HepG2 (cell line): ENCODE measurements around the gene LRIT2. TPM values are rescaled to one million over a fixed set of nuclear protein-coding genes. Genes with fewer than 3 reads are reported as not detected.

Experiments
- ATAC-seq: fragments of 200-7000 bp; cut with Tn5 transposase; 3 replicates; pipeline ENCODE4 v1.9.1; 2020; ENCODE audit warnings: mild to moderate bottlenecking, moderate library complexity
- BruUV-seq: library from RNA; stranded (reverse); fragments of 400-500 nt; replicated peaks from 2 replicates; lab custom pipeline; 2021; lab: Mats Ljungman, UMichigan
- CTCF ChIA-PET: fragments of 300-600 bp; formaldehyde crosslinking; extraction: SDS; loops from one replicate; lab custom pipeline; 2021; ENCODE audit warnings: low total read pairs, inconsistent platforms, low intra/inter-chr PET ratio; lab: Yijun Ruan, JAX
- POLR2A ChIA-PET: fragments of 350-600 bp; sonication (Branson Sonifier 250); formaldehyde crosslinking; loops from one replicate; lab custom pipeline; 2020; ENCODE audit warnings: antibody characterized with exemption, inconsistent platforms; lab: Yijun Ruan, JAX
- DNase-seq: peaks from one replicate; pipeline ENCODE4 v3.0.0-alpha.2; 2015; ENCODE audit warnings: low spot score
- FAIRE-seq: peaks from 3 replicates; lab custom pipeline; 2011; peaks lifted over from hg19 to GRCh38; lab: Jason Lieb, UNC
- H2AFZ ChIP-seq: one replicate; pipeline ENCODE4 v1.6.1; 2011; ENCODE audit warnings: low read length, inconsistent platforms
- H3K27ac ChIP-seq: fragments of 300-600 bp; 3 replicates; pipeline ENCODE4 v1.8.0; 2011; ENCODE audit warnings: mixed run types, mild to moderate bottlenecking, mixed read lengths, low read length, inconsistent platforms; ENCODE audit not compliant: insufficient read depth; ENCODE audit errors: extremely low read length
- H3K27me3 ChIP-seq, 2 experiments: fragments of 200-600 bp in 1 of 2; 2 replicates in 1 of 2; 3 replicates in 1 of 2; pipeline versions ENCODE4 v1.6.0 to v1.8.0; 2011; ENCODE audit warnings: low read length in 2 of 2, mild to moderate bottlenecking in 2 of 2, moderate library complexity in 2 of 2, inconsistent platforms in 1 of 2; ENCODE audit not compliant: insufficient read depth in 2 of 2, control insufficient read depth in 1 of 2
- H3K36me3 ChIP-seq, 2 experiments: fragments of 200-600 bp in 1 of 2; replicated peaks in 1 of 2; 2 replicates in 1 of 2; 3 replicates in 1 of 2; pipeline versions ENCODE4 v1.5.1 to v1.8.0; 2011; ENCODE audit warnings: low read length in 2 of 2, inconsistent platforms in 1 of 2; ENCODE audit not compliant: insufficient read depth in 2 of 2, control insufficient read depth in 1 of 2
- H3K4me1 ChIP-seq: 2 replicates; pipeline ENCODE4 v1.5.1; 2012; ENCODE audit warnings: low read length, inconsistent platforms; ENCODE audit not compliant: insufficient read depth
- H3K4me2 ChIP-seq: 2 replicates; pipeline ENCODE4 v1.6.0; 2011; ENCODE audit warnings: low read depth, low read length, inconsistent platforms
- H3K4me3 ChIP-seq, 3 experiments: fragments of 200-600 bp in 1 of 3; sonication (generic), shearing (Covaris generic) in 1 of 3; replicated peaks in 1 of 3; 2 replicates each; pipeline ENCODE4 v1.5.1; 2011 to 2016; ENCODE audit warnings: low read length in 3 of 3, inconsistent platforms in 2 of 3, low read depth in 2 of 3, mild to moderate bottlenecking in 2 of 3, control low read depth in 1 of 3, mixed read lengths in 1 of 3; ENCODE audit not compliant: insufficient read depth in 1 of 3
- H3K79me2 ChIP-seq: one replicate; pipeline ENCODE4 v1.6.1; 2011; ENCODE audit warnings: low read length, inconsistent platforms; ENCODE audit not compliant: insufficient read depth
- H3K9ac ChIP-seq: 2 replicates; pipeline ENCODE4 v1.6.0; 2011; ENCODE audit warnings: mild to moderate bottlenecking, low read depth, low read length, inconsistent platforms; ENCODE audit not compliant: insufficient read depth
- H3K9me3 ChIP-seq: 2 replicates; pipeline ENCODE4 v1.5.1; 2012; ENCODE audit warnings: mild to moderate bottlenecking, low read length
- H4K20me1 ChIP-seq: 2 replicates; pipeline ENCODE4 v1.6.0; 2011; ENCODE audit warnings: inconsistent platforms, mild to moderate bottlenecking, low read length, moderate library complexity; ENCODE audit not compliant: insufficient read depth
- ATF1 ChIP-seq: IDR thresholded peaks from 2 replicates; pipeline ENCODE4 v1.6.1; 2016; ENCODE audit warnings: mild to moderate bottlenecking, control low read depth
- ZNF441 ChIP-seq: sonication (generic); formaldehyde crosslinking; IDR thresholded peaks from 2 replicates; pipeline ENCODE4 v1.7.0; 2021; ENCODE audit warnings: missing genetic modification reagents, borderline replicate concordance
- ZNF619 ChIP-seq: sonication (generic); formaldehyde crosslinking; IDR thresholded peaks from 2 replicates; pipeline ENCODE4 v1.4.0; 2020; ENCODE audit warnings: mild to moderate bottlenecking, missing genetic modification reagents
- ZNF761 ChIP-seq: sonication (generic); formaldehyde crosslinking; conservative IDR thresholded peaks from 2 replicates; pipeline ENCODE4 v1.4.0; 2020; ENCODE audit warnings: mild to moderate bottlenecking, missing genetic modification reagents
- WGBS: methylation state at CpG from one replicate; pipeline ENCODE4 v1.1.6; 2017; ENCODE audit warnings: low lambda C conversion rate; 5-methylcytosine and 5-hydroxymethylcytosine counted together
- in situ Hi-C: cut with HindIII; loops from 2 replicates; pipeline ENCODE4 v1.10.0; 2017; ENCODE audit warnings: low pct_unique_long_range_greater_than_20kb; ENCODE audit not compliant: extremely low pct_ligation_motif_present
- intact Hi-C: fragments of 100-400 bp; cut with micrococcal nuclease; formaldehyde crosslinking; loops from one replicate; pipeline ENCODE4 v1.10.0; 2022; ENCODE audit not compliant: unreplicated experiment
- polyA plus RNA-seq, 8 experiments: library from polyadenylated mRNA; depleted of rRNA in 3 of 8; stranded (reverse) in 7 of 8; unstranded in 1 of 8; fragments of >200 nt; fragmentation: Illumina TruSeq in 4 of 8; extraction: Trizol in 4 of 8; gene quantifications; 2 replicates each; pipeline versions ENCODE4 v1.2.1 to v1.2.3, GENCODE V29; 2011 to 2016; ENCODE audit warnings: low read depth in 4 of 8, missing spikeins in 1 of 8, mixed read lengths in 1 of 8; ENCODE audit not compliant: insufficient read depth in 1 of 8
- total RNA-seq, 5 experiments: library from RNA; depleted of rRNA; stranded (reverse); fragments of >200 nt; fragmentation: Illumina TruSeq; extraction: Trizol; gene quantifications; 2 replicates each; pipeline ENCODE4 v1.2.3, GENCODE V29; 2016; ENCODE audit warnings: low read depth in 1 of 5
- TF ChIP-seq, protein P1 (sequence below): sonication (generic); formaldehyde crosslinking; IDR thresholded peaks from 2 replicates; pipeline ENCODE4 v1.4.0; 2020; ENCODE audit warnings: mild to moderate bottlenecking, missing genetic modification reagents
- TF ChIP-seq, protein P2 (sequence below): IDR thresholded peaks from 2 replicates; pipeline ENCODE4 v1.6.1; 2012; ENCODE audit warnings: low read length, improper control_type of control experiment

Gene LRIT2
- total and polyA plus RNA-seq, 2 of the 13 experiments (the other 11 are each of a cell fraction or from before 2014, with no cell fraction given), result not detected

DNA sequence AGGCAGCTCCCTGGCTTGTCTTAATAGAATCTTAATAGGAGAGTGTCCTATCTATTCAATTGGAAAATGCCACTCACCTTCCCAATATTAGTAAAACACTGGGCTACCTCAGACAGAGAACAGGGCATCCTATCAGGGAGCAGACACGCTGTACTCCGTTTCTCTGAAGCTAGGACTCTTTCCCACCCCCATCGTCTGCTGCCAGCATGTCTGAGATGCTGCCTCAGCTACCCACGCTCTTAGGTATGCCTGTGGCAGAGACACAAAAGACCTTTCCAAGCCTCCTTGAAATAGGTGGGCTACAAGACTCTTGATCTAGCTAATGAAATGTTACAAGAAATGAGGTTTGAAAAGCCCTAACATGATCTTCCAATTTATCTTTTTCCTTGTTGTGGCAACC, 2.5 kb upstream of the LRIT2 start:
- CTCF ChIA-PET, result no interaction called here
- no peak for ATAC-seq
- TF ChIP-seq, protein P1, sequence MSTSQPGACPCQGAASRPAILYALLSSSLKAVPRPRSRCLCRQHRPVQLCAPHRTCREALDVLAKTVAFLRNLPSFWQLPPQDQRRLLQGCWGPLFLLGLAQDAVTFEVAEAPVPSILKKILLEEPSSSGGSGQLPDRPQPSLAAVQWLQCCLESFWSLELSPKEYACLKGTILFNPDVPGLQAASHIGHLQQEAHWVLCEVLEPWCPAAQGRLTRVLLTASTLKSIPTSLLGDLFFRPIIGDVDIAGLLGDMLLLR (CRISPR knock-in tag), result no peak
- TF ChIP-seq, protein P2, sequence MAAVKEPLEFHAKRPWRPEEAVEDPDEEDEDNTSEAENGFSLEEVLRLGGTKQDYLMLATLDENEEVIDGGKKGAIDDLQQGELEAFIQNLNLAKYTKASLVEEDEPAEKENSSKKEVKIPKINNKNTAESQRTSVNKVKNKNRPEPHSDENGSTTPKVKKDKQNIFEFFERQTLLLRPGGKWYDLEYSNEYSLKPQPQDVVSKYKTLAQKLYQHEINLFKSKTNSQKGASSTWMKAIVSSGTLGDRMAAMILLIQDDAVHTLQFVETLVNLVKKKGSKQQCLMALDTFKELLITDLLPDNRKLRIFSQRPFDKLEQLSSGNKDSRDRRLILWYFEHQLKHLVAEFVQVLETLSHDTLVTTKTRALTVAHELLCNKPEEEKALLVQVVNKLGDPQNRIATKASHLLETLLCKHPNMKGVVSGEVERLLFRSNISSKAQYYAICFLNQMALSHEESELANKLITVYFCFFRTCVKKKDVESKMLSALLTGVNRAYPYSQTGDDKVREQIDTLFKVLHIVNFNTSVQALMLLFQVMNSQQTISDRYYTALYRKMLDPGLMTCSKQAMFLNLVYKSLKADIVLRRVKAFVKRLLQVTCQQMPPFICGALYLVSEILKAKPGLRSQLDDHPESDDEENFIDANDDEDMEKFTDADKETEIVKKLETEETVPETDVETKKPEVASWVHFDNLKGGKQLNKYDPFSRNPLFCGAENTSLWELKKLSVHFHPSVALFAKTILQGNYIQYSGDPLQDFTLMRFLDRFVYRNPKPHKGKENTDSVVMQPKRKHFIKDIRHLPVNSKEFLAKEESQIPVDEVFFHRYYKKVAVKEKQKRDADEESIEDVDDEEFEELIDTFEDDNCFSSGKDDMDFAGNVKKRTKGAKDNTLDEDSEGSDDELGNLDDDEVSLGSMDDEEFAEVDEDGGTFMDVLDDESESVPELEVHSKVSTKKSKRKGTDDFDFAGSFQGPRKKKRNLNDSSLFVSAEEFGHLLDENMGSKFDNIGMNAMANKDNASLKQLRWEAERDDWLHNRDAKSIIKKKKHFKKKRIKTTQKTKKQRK, result no peak
- no peak for TF ChIP-seq ZNF761 (CRISPR knock-in tag)
- no peak for TF ChIP-seq ZNF441 (CRISPR knock-in tag)
- TF ChIP-seq ATF1 (CRISPR knock-in tag), result no peak
- TF ChIP-seq ZNF619 (CRISPR knock-in tag), result no peak

More for the DNA sequence above, 2.5 kb upstream of the LRIT2 start:
- Histone ChIP-seq H3K4me1 (no peaks in the 10 kb centered on the region), H3K79me2 (no peaks in the 10 kb centered on the region), H3K27ac (no peak overlapping the region), H3K4me3 (no peak overlapping the region), H3K36me3 (no peaks in the 10 kb centered on the region), H2AFZ (no peak overlapping the region), H4K20me1 (no peaks in the 10 kb centered on the region), H3K9me3 (no peaks in the 10 kb centered on the region), H3K27me3 (peaks cover 0 to 17% of the 10 kb centered on the region in 2 experiments; a peak in 2 of 5 replicates), H3K9ac (no peak overlapping the region), H3K4me2 (no peak overlapping the region)
- POLR2A ChIA-PET, result no interaction called here
- DNase-seq (no peak), FAIRE-seq (no peak)
- BruUV-seq, result no TSS peak
- in situ Hi-C loops (no loop called here), intact Hi-C loops (no loop called here)
- 2% methylated on average over 4 of the region's 4 CpGs for WGBS
